GM10847 (cell line): ENCODE data around the gene CLN5.

Experiments
- POLR2A ChIP-seq: IDR thresholded peaks from 2 replicates; pipeline ENCODE4 v1.6.1; 2011; ENCODE audit not compliant: insufficient read length; ENCODE audit errors: extremely low read depth

CLN5 gene

DNA sequence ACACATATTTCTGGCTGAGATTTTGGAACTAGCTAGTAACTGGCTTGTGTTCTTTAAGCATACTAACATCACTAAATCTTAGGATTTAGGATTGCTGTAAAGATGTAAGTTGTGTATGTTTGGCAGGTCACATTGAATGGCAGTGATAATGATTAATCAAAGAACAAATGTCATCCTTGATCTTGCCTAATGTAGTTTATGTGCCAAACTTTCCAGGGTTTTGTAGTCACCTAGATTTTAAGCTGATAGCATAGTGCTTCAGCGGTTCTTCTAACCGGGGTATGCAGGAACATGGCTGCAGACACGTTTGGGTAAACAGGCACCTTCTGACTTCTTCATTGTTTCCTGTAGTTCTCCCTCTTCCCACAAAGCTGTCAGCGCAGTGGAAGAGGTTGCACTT lies 9.7 kb downstream of the CLN5 start:
- TF ChIP-seq POLR2A, result no peak

DNA sequence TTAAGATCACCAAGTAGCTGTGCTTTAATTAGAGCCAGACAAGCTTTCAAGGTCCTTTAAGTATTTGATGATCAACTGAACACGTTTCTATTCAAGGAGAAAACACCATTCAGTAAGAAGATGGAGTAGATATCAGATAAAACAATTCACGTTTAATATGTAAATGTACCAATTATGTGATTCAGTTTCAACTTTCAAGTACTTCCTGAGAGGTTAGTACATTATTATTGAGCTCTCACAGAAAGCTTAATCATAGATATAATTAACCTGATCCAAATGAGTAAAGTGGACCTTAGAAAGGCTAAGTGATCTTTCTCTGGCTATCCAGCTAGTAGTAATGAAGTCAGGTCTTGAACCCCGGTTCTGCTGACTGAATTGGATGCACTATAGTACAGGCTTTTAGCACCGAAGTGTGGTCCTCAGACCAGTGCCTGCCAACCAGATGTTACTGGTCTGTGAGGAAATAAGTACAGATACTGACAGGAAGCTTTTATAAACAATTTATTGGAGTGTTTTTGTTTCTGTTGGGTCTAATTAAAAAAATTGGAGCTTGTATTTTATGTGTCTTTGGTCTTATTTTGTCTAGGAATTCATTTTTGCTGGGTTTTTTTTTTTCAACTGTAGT lies 10.2 kb downstream of the CLN5 start:
- no peak for TF ChIP-seq POLR2A

DNA sequence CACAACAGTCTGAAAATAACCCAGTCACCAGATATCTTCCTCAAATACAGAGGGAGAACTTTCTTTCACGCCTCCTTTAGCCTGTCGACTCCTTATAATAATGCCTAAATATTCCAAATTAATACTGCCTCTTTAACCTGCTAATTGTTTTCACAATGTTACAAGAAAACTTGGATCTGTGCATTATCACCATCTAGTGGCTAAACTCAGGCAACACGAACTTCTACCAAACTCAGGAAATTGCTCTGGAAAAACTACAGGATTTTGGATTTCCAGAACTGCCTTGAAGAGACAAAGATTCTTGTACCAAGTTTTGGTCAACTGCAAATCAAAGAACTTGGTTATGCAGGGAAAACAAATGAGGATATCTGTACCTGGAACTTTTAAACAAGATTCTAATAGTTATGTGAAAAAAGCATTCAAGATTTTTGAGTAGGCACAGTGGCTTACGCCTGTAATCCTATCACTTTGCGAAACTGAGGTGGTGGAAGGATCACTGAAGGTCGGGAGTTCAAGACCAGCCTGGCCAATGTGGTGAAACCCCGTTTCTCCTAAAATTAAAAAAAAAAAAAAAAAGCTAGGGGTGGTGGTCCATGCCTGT lies 10.8 kb downstream of the CLN5 start:
- TF ChIP-seq POLR2A, result no peak

DNA sequence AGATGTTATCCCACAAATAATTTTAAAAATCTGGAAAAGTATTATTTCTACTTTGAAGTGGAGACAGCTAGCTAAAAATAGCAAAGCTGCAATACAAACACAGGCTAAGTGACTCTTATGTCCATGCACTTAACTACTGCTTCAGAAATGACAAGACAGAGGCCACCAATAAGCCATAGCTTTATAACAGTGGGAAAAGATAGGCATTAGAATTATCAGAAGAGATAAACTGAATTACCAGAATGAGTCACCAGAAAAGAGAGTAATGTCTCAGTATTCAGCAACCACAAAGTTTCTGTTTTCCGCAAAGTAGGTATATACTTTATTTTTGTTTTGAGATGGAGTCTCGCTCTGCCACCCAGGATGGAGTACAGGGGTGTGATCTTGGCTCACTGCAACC lies 17.1 kb downstream of the CLN5 start:
- TF ChIP-seq POLR2A, result no peak

DNA sequence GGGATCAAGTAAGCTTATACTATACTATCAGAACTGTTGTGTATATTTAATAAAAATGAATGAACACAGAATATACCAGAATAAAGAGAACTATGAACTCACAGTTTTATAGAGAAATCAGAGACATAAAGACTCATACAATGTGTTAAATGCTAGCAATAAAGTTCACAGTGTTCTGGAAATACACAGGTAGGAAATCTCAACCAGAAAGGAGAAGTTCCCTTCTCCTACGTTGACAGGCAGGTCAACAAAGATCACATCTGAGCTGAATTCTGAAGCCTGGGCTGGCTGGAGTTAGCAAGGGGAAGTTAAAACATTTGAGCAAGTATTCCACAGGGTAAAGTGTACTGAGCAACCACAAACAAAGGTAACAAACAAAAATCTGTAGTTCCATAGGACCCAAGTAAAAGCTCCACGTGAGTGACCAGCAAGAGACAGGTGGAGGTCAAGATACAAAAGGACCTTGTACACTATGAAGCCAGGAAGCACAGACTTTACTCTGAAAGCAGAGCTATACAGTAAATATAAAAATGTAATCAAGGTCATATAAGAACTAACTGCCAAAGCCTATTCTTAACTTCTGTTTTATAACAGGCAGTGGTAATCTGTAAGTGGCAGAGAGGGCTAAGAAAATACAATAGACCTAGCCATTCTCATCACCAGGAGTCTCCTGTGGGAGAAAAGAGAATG lies 22.1 kb downstream of the CLN5 start:
- no peak for TF ChIP-seq POLR2A

DNA sequence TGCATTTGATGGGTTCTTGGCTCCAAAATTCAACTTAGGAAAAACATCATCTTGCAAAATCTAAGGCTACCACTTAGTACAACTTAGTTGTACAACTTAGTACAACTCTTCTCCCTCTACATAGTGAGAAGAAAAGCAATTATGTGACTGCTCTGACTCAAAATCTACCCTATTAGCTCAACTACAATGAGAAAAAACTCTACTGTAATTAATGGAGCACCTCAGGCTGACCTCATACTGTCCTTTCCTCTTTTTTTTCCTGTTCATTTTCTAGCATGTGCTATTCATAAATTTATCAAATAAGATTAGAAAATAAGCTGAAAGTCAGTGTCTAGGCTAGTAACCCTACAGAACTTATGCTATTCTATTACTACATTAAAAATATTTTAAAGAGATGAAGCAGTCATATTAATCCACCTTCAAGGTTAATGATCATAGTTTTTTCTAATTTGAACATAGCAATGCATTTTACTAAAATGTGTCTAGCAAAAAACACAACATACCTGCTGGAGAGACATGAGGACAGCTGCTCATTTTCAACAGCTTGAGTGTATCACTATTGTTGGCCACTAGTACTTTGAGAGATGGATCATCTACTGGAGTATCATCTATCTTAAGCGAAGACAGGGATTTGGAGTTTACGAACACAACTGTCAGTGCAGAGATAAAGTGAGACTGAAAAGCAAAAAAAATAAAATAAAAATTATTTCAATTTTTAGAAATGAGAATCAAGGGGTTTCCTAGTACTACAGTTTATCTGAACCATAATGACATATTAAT lies 23.2 kb downstream of the CLN5 start:
- no peak for TF ChIP-seq POLR2A

DNA sequence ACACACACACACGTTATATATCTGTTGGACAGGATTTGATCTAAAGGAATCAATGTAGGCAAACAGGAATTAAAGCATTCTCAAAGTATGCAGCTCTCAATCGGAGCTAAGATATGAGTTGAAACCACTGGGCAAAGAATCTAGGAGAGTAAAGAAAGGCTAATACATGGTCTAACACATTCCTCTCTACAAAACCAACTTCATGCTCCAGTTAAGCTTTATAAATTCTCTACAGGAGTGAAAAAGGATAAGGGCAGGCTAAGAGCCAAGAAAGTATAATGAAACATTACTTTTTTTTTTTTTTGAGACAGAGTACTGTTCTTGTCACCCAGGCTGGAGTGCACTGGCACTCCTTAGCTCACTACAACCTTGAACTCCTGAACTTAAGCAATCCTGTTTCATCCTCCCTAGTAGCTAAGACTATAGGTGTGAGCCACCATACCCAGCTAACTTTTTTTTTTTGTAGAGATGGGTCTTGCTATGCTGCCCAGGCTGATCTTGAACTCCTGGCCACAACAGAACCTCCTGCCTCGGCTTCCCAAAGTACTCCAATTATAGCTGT lies 24.5 kb downstream of the CLN5 start:
- TF ChIP-seq POLR2A, result no peak

DNA sequence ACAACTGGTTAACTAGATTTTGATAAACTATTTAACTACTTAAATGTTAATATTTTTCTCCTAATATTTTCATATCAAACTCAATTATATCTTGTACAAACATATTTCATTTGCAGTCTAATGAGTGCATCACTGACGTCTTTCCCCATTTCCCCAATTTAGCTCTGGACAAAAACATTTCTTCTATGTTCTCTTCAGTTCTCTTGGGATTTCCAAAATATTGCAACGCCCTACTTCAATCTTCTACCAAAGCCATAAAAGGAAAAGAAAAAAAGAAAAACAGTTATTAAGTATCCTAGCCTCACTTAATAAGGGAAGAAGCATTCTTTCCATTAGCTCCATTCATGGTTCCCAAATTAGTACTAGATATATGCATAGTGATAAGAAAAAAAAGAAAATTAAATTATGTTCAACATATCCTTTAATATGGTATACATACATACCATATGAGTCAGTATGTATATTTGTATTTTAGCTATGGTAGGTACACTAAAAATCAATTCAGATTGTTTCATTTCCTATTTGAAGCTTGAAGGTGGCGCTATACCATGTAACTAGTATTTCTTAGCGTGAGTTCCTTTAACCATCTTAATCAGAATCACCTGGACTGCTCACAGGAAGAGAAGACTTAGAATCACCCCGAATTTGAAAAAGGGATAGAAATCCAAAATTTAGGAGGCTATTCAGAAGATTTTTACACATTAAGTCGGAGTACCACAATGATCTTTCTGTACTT lies 25.2 kb downstream of the CLN5 start:
- no peak for TF ChIP-seq POLR2A

DNA sequence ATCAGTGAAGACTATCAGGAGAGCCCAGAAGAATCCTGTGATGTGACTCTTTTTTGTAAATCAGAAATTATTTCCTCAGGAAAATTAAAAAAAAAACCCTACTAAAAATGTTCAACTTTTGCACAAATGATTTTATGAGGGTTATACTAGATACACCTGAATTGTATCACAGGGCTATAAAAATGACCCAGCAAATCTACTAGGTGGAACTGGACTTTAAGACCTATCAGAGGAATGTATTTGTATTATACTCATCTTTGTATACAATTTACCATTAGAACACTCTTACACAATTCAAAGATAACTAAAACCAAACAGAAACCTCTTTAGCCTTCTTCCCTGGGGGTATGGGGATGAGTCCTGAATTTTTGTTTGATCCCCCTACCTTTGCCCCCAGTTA lies 27.9 kb downstream of the CLN5 start:
- no peak for TF ChIP-seq POLR2A

DNA sequence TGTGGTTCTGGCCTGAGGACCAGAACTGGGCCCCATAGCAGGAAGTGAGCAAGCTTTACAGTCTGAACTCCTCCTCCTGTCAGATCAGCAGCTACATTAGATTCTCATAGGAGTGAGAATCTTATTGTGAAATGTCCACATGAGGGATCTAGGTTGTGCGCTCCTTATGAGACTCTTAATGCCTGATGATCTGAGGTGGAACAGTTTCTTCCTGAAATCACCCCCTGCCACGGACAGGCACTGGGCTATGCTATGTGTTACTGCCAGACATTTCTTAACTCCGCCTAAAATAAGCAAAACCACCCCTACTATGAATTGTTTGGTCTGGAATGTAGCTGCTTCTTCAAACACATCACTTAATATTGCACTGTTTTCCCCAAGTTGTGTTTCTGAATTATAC lies 30.5 kb downstream of the CLN5 start:
- no peak for TF ChIP-seq POLR2A

DNA sequence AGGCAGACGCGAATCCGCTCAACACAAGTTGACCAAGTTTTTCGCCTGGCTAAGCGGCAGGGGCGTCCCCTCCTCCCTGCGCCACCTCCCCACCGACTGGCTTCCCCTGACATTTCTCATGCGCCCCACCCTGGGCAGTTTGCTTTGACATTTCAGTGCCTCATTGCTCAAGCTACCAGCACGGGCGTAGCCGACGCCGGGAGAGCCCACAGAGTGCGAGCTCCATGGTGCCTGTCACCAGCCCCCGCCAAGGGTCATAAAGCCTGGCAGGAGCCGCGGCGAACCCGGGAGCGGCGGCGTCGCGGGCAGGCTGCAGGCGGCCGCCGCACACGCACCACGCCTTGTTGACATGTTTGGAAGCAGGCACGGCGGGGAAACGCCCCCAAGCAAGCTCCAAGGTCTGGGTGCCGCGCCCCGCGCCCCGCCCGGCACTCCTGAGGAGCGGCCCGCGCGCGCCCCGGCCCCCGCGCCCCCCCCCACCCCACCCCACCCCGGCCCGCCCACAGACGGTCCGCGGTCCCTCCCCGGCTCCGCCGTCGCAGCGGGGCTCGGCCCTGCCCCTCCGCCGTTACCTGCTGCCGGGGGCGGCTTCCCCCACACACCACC lies 34.5 kb downstream of the CLN5 start:
- TF ChIP-seq POLR2A, result no peak

DNA sequence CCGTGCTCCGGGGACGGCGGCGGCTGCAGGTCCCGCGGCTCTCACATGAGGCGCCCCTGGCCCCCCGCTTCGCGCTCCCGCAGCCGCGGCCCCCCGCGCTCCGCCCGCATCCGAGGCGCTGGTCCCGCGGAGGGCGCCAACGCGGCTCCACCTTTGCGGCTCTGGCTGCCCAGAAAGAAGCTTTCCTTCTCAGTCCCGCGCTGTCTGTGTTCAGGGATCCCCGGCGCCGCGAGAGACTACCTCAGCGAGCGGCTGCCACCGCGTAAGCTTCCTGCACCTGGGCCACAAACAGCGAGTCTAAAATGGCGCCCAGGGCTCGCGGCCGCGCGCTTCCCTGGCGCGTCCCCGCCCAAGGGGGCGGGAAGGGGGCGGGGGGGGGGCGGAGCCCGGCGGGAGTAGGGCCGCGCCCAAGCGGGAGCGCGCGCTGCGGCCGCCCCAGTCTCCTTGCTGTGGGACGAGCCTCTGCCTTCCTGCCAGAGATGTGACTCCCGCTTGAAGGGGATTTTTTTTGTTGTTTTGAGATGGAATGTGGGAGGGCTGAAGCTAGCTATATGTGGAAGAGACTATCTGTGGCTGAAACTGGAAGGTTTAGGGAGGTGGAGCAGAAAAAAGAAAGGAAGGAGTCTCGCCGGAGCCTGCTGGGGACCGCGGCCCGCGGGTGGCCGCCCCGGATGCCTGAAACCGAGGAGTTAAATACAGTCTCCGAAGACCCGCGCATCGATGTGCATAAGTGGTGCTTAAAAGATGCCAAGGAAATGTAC lies 35.2 kb downstream of the CLN5 start, which contains the start of gene FBXL3:
FBXL3 (minus strand) TSS at position 299 of the 761 bp plus-strand sequence. CDS start 5,299 bp downstream, outside the sequence.
- peak; percentile 80 for TF ChIP-seq POLR2A

DNA sequence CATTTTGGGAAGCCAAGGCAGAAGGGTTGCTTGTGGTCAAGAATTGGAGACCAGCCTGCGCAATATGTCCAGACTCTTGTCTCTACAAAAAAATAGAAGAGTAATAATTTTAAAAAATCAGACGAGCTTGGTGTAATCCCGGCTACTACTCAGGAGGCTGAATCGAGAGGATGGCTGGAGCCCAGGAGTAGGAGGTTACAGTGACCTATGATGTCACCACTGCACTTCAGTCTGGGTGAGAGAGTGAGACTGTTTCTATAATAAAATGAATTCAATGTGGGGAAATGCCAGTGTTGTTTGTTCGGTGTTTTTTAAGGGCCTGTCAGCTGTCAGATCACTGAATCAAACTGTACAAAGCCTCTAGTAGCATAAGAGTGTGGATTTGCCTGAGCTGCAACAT lies 36.3 kb downstream of the CLN5 start:
- no peak for TF ChIP-seq POLR2A

DNA sequence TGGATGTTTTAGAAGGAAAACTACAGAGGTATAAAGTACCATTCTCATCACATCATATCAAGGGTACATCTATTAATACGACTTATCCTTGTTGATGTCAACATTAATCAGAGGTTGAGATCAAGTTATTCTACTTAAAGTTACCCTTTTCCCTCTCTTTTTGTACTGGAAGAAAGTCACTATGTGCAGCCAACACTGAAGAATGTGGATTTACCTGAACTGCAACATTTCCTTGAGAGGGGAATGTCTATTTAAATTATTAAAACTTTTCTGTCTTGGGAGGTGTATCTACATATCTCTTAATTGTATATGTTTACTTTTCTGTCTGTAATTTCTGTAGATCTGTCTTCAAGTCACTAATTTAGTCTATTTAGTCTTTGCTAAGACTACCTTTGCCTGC lies 37.6 kb downstream of the CLN5 start:
- TF ChIP-seq POLR2A, result no peak
